NT2/D1 (cell line): ENCODE data around the gene NSFL1C.

ENCODE experiments used
- SUZ12 ChIP-seq: IDR thresholded peaks from 2 replicates; pipeline ENCODE4 v1.6.1; 2011; ENCODE audit not compliant: insufficient read length, insufficient read depth; ENCODE audit errors: extremely low read depth
- YY1 ChIP-seq: IDR thresholded peaks from 2 replicates; pipeline ENCODE4 v1.6.1; 2011; ENCODE audit not compliant: insufficient read length, insufficient read depth

GRCh38 chr20:1463971-1464570, 2.6 kb downstream of the NSFL1C start:
- TF ChIP-seq YY1: no peak
- TF ChIP-seq SUZ12: no peak
